Measurements from ENCODE around the gene ZNF281.

DNA sequence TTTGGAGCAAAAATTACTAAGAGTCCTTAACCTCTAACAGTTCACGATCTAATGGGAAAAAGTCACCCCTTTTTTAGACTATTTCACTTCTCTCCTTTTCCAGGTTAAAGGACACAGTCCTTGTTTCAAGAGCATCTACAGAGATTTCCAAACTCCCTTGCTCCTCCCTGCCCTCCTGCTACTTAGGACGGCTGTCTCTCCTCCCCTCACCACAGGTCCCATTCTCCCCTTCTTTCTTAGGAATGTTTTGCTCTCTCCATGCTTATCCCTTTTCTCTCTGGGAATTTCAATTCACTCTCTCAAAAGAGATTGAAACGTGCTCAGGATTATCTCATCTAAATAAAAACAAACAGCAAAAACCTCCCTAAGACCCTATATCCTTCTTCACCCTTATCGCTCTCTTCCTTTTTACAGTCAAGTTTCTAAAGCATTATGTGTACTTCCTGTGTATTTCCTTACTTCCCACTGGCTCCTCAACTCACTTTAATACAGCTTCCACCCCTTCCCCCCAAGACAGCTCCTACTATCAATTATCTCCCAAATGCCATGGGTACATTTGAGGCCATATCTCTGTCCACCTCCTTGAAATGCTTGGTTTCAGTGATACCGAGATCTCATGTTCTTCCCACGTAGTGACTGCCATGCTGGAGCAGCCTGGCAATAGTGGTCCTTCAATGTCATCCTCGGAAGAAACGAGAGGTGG, 43.2 kb upstream of the ZNF281 start:
- TF ChIP-seq YY1 (IDR thresholded peaks at IDR 0.05) (no peak), RAD21 (IDR thresholded peaks at IDR 0.05) (no peak), REST (IDR thresholded peaks at IDR 0.05) (no peak), TAF1 (conservative IDR thresholded peaks at IDR 0.05) (no peak), ZBTB33 (IDR thresholded peaks at IDR 0.05) (no peak), GABPA (IDR thresholded peaks at IDR 0.05 in 1 of 2, conservative IDR thresholded peaks at IDR 0.05 in 1 of 2) (no peak), JUND (IDR thresholded peaks at IDR 0.05) (no peak), FOXA1 (IDR thresholded peaks at IDR 0.05) (no peak), EGR1 (IDR thresholded peaks at IDR 0.05; ENCODE audit: low read depth in 2 of 2) (no peak)
- TF ChIP-seq, protein P1, sequence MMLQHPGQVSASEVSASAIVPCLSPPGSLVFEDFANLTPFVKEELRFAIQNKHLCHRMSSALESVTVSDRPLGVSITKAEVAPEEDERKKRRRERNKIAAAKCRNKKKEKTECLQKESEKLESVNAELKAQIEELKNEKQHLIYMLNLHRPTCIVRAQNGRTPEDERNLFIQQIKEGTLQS (IDR thresholded peaks at IDR 0.05), result no peak
- TF ChIP-seq, protein P2, sequence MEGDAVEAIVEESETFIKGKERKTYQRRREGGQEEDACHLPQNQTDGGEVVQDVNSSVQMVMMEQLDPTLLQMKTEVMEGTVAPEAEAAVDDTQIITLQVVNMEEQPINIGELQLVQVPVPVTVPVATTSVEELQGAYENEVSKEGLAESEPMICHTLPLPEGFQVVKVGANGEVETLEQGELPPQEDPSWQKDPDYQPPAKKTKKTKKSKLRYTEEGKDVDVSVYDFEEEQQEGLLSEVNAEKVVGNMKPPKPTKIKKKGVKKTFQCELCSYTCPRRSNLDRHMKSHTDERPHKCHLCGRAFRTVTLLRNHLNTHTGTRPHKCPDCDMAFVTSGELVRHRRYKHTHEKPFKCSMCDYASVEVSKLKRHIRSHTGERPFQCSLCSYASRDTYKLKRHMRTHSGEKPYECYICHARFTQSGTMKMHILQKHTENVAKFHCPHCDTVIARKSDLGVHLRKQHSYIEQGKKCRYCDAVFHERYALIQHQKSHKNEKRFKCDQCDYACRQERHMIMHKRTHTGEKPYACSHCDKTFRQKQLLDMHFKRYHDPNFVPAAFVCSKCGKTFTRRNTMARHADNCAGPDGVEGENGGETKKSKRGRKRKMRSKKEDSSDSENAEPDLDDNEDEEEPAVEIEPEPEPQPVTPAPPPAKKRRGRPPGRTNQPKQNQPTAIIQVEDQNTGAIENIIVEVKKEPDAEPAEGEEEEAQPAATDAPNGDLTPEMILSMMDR (IDR thresholded peaks at IDR 0.05; ENCODE audit: low read depth, low read length, missing input control), result no peak
- TF ChIP-seq, protein P3, sequence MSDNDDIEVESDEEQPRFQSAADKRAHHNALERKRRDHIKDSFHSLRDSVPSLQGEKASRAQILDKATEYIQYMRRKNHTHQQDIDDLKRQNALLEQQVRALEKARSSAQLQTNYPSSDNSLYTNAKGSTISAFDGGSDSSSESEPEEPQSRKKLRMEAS (IDR thresholded peaks at IDR 0.05), result no peak

Data from liver (tissue), 3 donors.